IMR-90 (cell line): ENCODE measurements around the gene C5orf63.

Source experiments
- CEBPB ChIP-seq: IDR thresholded peaks from 2 replicates; pipeline ENCODE4 v1.6.1; 2012; ENCODE audit warnings: low read depth, low read length, improper control_type of control experiment
- FOS ChIP-seq: fragments of 150-350 bp; IDR thresholded peaks from 2 replicates; pipeline ENCODE4 v1.6.1; 2016; ENCODE audit warnings: low read depth, low read length
- MAZ ChIP-seq: IDR thresholded peaks from 2 replicates; pipeline ENCODE4 v1.6.1; 2012; ENCODE audit warnings: low read depth, mild to moderate bottlenecking, low read length, improper control_type of control experiment, moderate library complexity, borderline replicate concordance
- MXI1 ChIP-seq: IDR thresholded peaks from 2 replicates; pipeline ENCODE4 v1.6.1; 2012; ENCODE audit warnings: low read depth, mild to moderate bottlenecking, low read length, moderate library complexity, borderline replicate concordance
- POLR2A ChIP-seq: IDR thresholded peaks from 2 replicates; pipeline ENCODE4 v1.6.1; 2012; ENCODE audit warnings: mild to moderate bottlenecking, low read depth, low read length
- RAD21 ChIP-seq: IDR thresholded peaks from 2 replicates; pipeline ENCODE4 v1.6.1; 2012; ENCODE audit warnings: low read length, improper control_type of control experiment
- RCOR1 ChIP-seq: IDR thresholded peaks from 2 replicates; pipeline ENCODE4 v1.6.1; 2012; ENCODE audit warnings: mild to moderate bottlenecking, low read length, improper control_type of control experiment; ENCODE audit not compliant: insufficient replicate concordance
- RFX5 ChIP-seq: IDR thresholded peaks from 2 replicates; pipeline ENCODE4 v1.8.0; 2012; ENCODE audit warnings: low read depth, mild to moderate bottlenecking, low read length, moderate library complexity
- SMC3 ChIP-seq: fragments of 150-350 bp; IDR thresholded peaks from 2 replicates; pipeline ENCODE4 v1.6.1; 2016; ENCODE audit warnings: low read depth, mild to moderate bottlenecking, antibody characterized with exemption, low read length, moderate library complexity
- TF ChIP-seq, protein P1 (sequence below): conservative IDR thresholded peaks from 2 replicates; pipeline ENCODE4 v1.5.1; 2012; ENCODE audit warnings: mild to moderate bottlenecking, low read depth, low read length, improper control_type of control experiment
- TF ChIP-seq, protein P2 (sequence below): fragments of 150-350 bp; IDR thresholded peaks from 2 replicates; pipeline ENCODE4 v1.6.1; 2016; ENCODE audit warnings: low read depth, mild to moderate bottlenecking, low read length, moderate library complexity, borderline replicate concordance
- TF ChIP-seq, protein P3 (sequence below): fragments of 150-350 bp; IDR thresholded peaks from 2 replicates; pipeline ENCODE4 v1.6.1; 2017; ENCODE audit warnings: mild to moderate bottlenecking, antibody characterized with exemption, low read length, low read depth

DNA sequence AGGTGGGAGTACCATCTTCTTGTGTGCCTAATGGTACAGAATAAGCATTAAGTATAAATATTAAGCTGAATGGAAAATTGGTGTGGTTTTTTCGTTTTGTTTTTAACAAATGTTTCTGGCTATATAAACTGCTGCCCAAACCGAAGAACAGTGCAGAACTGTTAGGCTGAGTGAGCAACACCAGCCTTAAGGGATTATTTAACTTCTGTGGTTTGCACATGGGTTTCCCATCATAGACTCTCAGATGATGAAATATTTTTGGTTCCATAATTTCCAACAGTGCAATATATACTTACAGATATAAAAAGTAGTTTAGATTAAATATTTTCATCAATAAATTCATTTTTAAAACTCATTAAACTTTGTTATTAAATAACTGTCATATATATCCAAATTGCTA is 16.4 kb downstream of the C5orf63 start:
- TF ChIP-seq RFX5: no peak
- TF ChIP-seq, protein P1, sequence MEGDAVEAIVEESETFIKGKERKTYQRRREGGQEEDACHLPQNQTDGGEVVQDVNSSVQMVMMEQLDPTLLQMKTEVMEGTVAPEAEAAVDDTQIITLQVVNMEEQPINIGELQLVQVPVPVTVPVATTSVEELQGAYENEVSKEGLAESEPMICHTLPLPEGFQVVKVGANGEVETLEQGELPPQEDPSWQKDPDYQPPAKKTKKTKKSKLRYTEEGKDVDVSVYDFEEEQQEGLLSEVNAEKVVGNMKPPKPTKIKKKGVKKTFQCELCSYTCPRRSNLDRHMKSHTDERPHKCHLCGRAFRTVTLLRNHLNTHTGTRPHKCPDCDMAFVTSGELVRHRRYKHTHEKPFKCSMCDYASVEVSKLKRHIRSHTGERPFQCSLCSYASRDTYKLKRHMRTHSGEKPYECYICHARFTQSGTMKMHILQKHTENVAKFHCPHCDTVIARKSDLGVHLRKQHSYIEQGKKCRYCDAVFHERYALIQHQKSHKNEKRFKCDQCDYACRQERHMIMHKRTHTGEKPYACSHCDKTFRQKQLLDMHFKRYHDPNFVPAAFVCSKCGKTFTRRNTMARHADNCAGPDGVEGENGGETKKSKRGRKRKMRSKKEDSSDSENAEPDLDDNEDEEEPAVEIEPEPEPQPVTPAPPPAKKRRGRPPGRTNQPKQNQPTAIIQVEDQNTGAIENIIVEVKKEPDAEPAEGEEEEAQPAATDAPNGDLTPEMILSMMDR: no peak
- no peak for TF ChIP-seq POLR2A
- TF ChIP-seq, protein P2, sequence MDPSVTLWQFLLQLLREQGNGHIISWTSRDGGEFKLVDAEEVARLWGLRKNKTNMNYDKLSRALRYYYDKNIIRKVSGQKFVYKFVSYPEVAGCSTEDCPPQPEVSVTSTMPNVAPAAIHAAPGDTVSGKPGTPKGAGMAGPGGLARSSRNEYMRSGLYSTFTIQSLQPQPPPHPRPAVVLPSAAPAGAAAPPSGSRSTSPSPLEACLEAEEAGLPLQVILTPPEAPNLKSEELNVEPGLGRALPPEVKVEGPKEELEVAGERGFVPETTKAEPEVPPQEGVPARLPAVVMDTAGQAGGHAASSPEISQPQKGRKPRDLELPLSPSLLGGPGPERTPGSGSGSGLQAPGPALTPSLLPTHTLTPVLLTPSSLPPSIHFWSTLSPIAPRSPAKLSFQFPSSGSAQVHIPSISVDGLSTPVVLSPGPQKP: no peak
- no peak for TF ChIP-seq MAZ
- no peak for TF ChIP-seq RAD21
- no peak for TF ChIP-seq SMC3
- TF ChIP-seq, protein P3, sequence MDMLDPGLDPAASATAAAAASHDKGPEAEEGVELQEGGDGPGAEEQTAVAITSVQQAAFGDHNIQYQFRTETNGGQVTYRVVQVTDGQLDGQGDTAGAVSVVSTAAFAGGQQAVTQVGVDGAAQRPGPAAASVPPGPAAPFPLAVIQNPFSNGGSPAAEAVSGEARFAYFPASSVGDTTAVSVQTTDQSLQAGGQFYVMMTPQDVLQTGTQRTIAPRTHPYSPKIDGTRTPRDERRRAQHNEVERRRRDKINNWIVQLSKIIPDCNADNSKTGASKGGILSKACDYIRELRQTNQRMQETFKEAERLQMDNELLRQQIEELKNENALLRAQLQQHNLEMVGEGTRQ: no peak
- no peak for TF ChIP-seq RCOR1
- no peak for TF ChIP-seq MXI1
- no peak for TF ChIP-seq CEBPB
- no peak for TF ChIP-seq FOS
